GM15510 (cell line): ENCODE data around the gene SSBP2.

Source experiments
- POLR2A ChIP-seq: IDR thresholded peaks from 3 replicates; pipeline ENCODE4 v1.6.1; 2011; ENCODE audit warnings: borderline replicate concordance; ENCODE audit not compliant: insufficient read length; ENCODE audit errors: extremely low read depth

SSBP2 gene

GRCh38 chr5:81553567-81554212 is 197.2 kb downstream of the SSBP2 start:
- no peak for TF ChIP-seq POLR2A

GRCh38 chr5:81552852-81553566 is 197.9 kb downstream of the SSBP2 start:
- no peak for TF ChIP-seq POLR2A

- no peak for TF ChIP-seq POLR2A
These were observed 201.8 kb downstream of the SSBP2 start for GRCh38 chr5:81549123-81549522.

- TF ChIP-seq POLR2A, result no peak
These were observed 203.9 kb downstream of the SSBP2 start for GRCh38 chr5:81547001-81547400.

- TF ChIP-seq POLR2A, result no peak
These were observed 205.0 kb downstream of the SSBP2 start for GRCh38 chr5:81545911-81546310.

- TF ChIP-seq POLR2A, result no peak
These were observed 206.4 kb downstream of the SSBP2 start for GRCh38 chr5:81544351-81545018.

GRCh38 chr5:81542242-81542641 is 208.7 kb downstream of the SSBP2 start:
- no peak for TF ChIP-seq POLR2A

GRCh38 chr5:81537905-81538547 is 212.9 kb downstream of the SSBP2 start:
- no peak for TF ChIP-seq POLR2A

- TF ChIP-seq POLR2A, result no peak
These were observed 216.5 kb downstream of the SSBP2 start for GRCh38 chr5:81534441-81534840.

GRCh38 chr5:81533629-81534405 is 217.1 kb downstream of the SSBP2 start:
- TF ChIP-seq POLR2A, result no peak

- no peak for TF ChIP-seq POLR2A
These were observed 220.0 kb downstream of the SSBP2 start for GRCh38 chr5:81530919-81531318.

- TF ChIP-seq POLR2A, result no peak
These were observed 225.2 kb downstream of the SSBP2 start for GRCh38 chr5:81525690-81526089.

- TF ChIP-seq POLR2A, result no peak
These were observed 226.9 kb downstream of the SSBP2 start for GRCh38 chr5:81524015-81524414.

GRCh38 chr5:81522571-81522970 is 228.3 kb downstream of the SSBP2 start:
- no peak for TF ChIP-seq POLR2A

- TF ChIP-seq POLR2A, result no peak
These were observed 230.1 kb downstream of the SSBP2 start for GRCh38 chr5:81520769-81521168.

GRCh38 chr5:81519217-81519905 is 231.5 kb downstream of the SSBP2 start:
- no peak for TF ChIP-seq POLR2A
